ENCODE measurements around the gene ZNF667.

Gene ZNF667

DNA sequence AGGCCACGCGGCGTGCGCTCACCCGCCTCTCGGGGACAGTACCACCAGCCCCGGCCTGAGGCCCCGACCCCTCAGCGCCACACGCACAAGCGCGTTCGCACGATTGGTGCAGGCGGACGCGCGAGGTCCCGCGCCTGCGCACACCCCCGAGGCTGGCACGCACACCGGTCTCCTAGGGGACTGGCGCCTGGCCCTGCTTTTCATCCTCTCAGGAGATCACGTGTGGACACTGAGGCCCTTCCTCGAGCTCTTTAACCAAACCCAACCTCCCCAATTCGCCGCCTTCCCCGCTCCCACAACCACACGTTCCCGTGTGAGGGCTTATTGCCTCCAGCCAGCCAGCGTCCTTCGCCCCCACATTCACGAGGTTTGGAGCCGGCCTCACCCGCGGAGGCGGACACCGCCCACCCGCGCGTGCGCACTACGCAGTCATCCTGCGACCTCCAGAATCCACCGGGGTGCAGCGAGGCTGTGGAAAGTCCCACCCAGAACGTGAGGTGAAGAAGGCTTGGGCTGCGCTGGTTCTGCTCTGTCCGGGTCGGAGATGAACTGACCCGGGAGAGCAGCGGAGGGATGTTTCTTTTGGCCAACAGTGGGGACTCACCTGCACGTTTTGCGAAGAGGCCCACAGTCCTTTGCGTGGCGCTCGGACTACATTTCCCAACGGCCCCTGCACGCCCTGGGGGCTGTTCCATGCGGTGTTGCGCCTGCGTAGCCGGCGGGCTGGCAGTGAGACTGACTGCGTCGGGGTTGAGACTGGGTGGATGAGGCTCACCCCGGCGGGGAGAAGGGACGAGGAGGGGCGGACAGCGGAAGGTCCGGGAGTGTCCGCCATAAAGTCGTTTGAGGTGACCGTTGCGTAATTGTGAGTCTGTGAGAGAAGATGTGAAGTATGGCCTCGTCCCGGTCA lies 539 bp upstream of the ZNF667 start:
- TF ChIP-seq, protein P1, sequence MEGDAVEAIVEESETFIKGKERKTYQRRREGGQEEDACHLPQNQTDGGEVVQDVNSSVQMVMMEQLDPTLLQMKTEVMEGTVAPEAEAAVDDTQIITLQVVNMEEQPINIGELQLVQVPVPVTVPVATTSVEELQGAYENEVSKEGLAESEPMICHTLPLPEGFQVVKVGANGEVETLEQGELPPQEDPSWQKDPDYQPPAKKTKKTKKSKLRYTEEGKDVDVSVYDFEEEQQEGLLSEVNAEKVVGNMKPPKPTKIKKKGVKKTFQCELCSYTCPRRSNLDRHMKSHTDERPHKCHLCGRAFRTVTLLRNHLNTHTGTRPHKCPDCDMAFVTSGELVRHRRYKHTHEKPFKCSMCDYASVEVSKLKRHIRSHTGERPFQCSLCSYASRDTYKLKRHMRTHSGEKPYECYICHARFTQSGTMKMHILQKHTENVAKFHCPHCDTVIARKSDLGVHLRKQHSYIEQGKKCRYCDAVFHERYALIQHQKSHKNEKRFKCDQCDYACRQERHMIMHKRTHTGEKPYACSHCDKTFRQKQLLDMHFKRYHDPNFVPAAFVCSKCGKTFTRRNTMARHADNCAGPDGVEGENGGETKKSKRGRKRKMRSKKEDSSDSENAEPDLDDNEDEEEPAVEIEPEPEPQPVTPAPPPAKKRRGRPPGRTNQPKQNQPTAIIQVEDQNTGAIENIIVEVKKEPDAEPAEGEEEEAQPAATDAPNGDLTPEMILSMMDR (IDR thresholded peaks at IDR 0.05; ENCODE audit: insufficient read depth, missing control alignments): no peak
- DNase-seq (ENCODE audit: insufficient read length, low spot score) (peak; percentile 85), FAIRE-seq (no peak)

DNA sequence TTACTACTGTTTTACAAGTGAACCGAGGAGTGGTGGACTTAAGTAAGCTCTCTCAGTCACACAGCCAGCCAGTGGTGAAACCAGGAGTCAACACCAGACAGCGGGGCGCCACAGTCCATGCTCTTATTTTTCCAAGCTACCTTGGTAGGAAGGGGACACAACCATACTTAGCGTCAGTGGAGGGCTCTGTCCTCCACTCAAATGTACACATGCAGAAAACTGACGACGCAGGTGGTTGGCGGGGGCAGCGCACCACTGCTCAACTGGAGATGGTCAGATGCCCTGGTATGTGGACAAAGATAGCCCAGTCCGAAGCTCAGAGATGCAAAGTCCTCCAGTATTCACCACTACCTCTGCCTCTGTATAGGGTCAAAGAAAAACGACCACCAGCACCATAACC lies 1.1 kb downstream of the ZNF667 start:
- FAIRE-seq (no peak), DNase-seq (ENCODE audit: insufficient read length, low spot score) (no peak)
- TF ChIP-seq, protein P1 (IDR thresholded peaks at IDR 0.05; ENCODE audit: insufficient read depth, missing control alignments): no peak

DNA sequence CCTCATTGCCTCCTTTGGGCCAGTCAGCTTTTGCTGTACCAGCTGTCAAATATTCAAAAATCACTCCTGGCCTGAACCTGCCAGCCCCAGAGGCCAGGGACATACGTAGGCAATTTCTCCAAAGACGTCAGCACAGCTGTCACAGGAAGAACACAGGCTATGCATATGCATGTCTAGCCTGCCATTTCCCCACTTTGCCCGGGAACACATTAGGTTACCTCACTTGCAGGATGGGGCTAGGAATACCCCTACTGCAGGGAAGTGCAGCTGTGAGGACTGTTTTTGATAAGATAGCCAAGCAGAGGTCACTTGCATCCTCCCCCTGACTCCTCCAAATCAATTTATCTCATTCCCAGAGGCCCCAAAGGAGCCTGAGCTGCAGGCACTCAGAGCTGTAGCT lies 2.8 kb downstream of the ZNF667 start:
- TF ChIP-seq, protein P1 (IDR thresholded peaks at IDR 0.05; ENCODE audit: insufficient read depth, missing control alignments): no peak
- DNase-seq (ENCODE audit: insufficient read length, low spot score) (no peak), FAIRE-seq (no peak)

DNA sequence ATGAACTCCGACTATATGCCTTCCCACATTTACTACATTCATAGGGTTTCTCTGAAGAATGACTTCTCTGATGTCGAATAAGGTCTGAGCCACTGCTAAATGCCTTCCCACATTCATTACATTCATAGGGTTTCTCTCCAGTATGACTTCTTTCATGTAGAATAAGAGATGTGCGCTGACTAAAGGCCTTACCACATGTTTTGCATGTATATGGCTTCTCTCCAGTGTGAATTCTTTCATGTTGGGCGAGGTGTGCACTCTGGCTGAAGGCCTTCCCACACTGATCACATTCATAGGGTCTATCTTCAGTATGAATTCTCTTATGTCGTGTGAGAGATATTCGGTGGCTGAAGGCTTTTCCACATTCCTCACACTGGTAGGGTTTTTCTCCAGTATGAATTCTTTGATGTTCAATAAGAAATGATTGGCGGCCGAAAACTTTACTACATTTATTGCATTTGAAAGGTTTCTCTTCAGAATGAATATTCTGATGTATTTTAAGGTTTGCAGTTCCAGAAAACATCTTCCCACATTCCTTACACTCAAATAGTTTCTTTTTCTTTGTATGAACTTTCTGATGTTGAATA lies 35.8 kb downstream of the ZNF667 start:
- DNase-seq (ENCODE audit: insufficient read length, low spot score) (no peak), FAIRE-seq (no peak)
- TF ChIP-seq, protein P1 (IDR thresholded peaks at IDR 0.05; ENCODE audit: insufficient read depth, missing control alignments): no peak

DNA sequence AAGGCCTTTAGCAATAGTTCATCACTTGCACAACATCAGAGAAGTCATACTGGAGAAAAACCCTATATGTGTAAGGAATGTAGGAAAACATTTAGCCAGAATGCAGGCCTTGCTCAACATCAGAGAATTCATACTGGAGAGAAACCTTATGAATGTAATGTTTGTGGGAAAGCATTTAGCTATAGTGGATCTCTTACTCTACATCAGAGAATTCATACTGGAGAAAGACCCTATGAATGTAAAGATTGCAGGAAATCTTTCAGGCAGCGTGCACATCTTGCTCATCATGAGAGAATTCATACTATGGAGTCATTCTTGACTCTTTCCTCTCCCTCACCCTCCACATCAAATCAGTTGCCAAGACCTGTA lies 53.2 kb downstream of the ZNF667 start:
- no peak for FAIRE-seq
- TF ChIP-seq, protein P1 (IDR thresholded peaks at IDR 0.05; ENCODE audit: insufficient read depth, missing control alignments): no peak
- no peak for DNase-seq (ENCODE audit: insufficient read length, low spot score)

DNA sequence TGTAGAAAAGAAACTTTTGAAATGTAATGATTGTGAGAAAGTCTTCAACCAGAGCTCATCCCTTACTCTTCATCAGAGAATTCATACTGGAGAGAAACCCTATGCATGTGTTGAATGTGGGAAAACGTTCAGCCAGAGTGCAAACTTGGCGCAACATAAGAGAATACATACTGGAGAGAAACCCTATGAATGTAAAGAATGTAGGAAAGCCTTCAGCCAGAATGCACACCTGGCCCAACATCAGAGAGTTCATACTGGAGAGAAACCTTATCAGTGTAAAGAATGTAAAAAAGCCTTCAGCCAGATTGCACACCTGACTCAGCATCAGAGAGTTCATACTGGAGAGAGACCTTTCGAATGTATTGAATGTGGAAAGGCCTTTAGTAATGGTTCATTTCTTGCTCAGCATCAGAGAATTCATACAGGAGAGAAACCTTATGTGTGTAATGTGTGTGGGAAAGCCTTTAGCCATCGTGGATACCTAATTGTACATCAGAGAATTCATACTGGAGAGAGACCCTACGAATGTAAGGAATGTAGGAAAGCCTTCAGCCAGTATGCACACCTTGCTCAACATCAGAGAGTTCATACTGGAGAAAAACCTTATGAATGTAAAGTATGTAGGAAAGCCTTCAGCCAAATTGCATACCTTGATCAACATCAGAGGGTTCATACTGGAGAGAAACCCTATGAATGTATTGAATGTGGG lies 53.7 kb downstream of the ZNF667 start:
- FAIRE-seq (no peak), DNase-seq (ENCODE audit: insufficient read length, low spot score) (no peak)
- TF ChIP-seq, protein P1 (IDR thresholded peaks at IDR 0.05; ENCODE audit: insufficient read depth, missing control alignments): no peak
